ENCODE results near the gene DNALI1.

DNA sequence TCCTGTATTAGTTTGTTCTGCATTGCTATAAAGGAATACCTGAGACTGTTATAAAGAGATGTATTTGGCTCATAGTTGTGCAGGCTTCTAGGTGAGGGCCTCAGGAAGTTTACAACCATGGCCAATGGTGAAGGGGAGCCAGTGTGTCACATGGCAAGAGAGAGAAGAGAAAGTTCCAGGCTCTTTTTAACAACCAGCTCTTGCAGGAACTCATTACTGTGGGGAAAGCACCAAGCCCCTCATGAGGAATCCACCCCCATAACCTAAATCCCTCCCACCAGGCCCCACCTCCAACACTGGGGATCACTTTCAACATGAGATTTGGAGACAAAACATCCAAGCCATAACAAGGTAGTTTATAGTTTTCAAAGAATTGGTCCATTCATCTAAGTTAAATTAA, 37.1 kb upstream of the DNALI1 start:
- TF ChIP-seq, protein P1, sequence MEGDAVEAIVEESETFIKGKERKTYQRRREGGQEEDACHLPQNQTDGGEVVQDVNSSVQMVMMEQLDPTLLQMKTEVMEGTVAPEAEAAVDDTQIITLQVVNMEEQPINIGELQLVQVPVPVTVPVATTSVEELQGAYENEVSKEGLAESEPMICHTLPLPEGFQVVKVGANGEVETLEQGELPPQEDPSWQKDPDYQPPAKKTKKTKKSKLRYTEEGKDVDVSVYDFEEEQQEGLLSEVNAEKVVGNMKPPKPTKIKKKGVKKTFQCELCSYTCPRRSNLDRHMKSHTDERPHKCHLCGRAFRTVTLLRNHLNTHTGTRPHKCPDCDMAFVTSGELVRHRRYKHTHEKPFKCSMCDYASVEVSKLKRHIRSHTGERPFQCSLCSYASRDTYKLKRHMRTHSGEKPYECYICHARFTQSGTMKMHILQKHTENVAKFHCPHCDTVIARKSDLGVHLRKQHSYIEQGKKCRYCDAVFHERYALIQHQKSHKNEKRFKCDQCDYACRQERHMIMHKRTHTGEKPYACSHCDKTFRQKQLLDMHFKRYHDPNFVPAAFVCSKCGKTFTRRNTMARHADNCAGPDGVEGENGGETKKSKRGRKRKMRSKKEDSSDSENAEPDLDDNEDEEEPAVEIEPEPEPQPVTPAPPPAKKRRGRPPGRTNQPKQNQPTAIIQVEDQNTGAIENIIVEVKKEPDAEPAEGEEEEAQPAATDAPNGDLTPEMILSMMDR (IDR thresholded peaks at IDR 0.05) = no peak
- TF ChIP-seq TCF7L2 (IDR thresholded peaks at IDR 0.05; ENCODE audit: low read depth, low read length) (no peak), POLR2AphosphoS5 (IDR thresholded peaks at IDR 0.05; ENCODE audit: low read depth, low read length) (no peak), SIN3A (IDR thresholded peaks at IDR 0.05; ENCODE audit: borderline replicate concordance, insufficient read depth, low read depth, low read length) (no peak)
- TF ChIP-seq, protein P2, sequence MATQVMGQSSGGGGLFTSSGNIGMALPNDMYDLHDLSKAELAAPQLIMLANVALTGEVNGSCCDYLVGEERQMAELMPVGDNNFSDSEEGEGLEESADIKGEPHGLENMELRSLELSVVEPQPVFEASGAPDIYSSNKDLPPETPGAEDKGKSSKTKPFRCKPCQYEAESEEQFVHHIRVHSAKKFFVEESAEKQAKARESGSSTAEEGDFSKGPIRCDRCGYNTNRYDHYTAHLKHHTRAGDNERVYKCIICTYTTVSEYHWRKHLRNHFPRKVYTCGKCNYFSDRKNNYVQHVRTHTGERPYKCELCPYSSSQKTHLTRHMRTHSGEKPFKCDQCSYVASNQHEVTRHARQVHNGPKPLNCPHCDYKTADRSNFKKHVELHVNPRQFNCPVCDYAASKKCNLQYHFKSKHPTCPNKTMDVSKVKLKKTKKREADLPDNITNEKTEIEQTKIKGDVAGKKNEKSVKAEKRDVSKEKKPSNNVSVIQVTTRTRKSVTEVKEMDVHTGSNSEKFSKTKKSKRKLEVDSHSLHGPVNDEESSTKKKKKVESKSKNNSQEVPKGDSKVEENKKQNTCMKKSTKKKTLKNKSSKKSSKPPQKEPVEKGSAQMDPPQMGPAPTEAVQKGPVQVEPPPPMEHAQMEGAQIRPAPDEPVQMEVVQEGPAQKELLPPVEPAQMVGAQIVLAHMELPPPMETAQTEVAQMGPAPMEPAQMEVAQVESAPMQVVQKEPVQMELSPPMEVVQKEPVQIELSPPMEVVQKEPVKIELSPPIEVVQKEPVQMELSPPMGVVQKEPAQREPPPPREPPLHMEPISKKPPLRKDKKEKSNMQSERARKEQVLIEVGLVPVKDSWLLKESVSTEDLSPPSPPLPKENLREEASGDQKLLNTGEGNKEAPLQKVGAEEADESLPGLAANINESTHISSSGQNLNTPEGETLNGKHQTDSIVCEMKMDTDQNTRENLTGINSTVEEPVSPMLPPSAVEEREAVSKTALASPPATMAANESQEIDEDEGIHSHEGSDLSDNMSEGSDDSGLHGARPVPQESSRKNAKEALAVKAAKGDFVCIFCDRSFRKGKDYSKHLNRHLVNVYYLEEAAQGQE (IDR thresholded peaks at IDR 0.05; ENCODE audit: insufficient read depth in 1 of 2, low read depth in 2 of 2, low read length in 1 of 2) = no peak

Data from Panc1 (cell line).